NCI-H2171 treated with DMSO at 0.1 percent for 48 hours (cell line): Measurements from ENCODE around the gene PCSK2.

Experiments used
- DNase-seq: peaks from one replicate; lab custom pipeline; 2025; lab: John Stamatoyannopoulos, UW

PCSK2 gene

GRCh38 chr20:17339000-17339399 is 112.2 kb downstream of the PCSK2 start:
- peak; percentile 12 for DNase-seq

- no peak for DNase-seq
Measured at GRCh38 chr20:17343091-17343490, 116.3 kb downstream of the PCSK2 start.

GRCh38 chr20:17343656-17344452 is 117.0 kb downstream of the PCSK2 start:
- peak; percentile 26 for DNase-seq

GRCh38 chr20:17344790-17345189 is 118.0 kb downstream of the PCSK2 start:
- DNase-seq = no peak

- DNase-seq = no peak
Measured at GRCh38 chr20:17345321-17345720, 118.5 kb downstream of the PCSK2 start.

GRCh38 chr20:17350321-17350720 is 123.5 kb downstream of the PCSK2 start:
- DNase-seq = no peak

GRCh38 chr20:17357238-17357637 is 130.4 kb downstream of the PCSK2 start:
- no peak for DNase-seq

GRCh38 chr20:17358854-17359253 is 132.0 kb downstream of the PCSK2 start:
- no peak for DNase-seq

GRCh38 chr20:17364681-17365080 is 137.8 kb downstream of the PCSK2 start:
- no peak for DNase-seq

- no peak for DNase-seq
Measured at GRCh38 chr20:17365831-17366230, 139.0 kb downstream of the PCSK2 start.

GRCh38 chr20:17369506-17369905 is 142.7 kb downstream of the PCSK2 start:
- no peak for DNase-seq

- DNase-seq = no peak
Measured at GRCh38 chr20:17372806-17373440, 146.1 kb downstream of the PCSK2 start.

GRCh38 chr20:17374086-17374485 is 147.2 kb downstream of the PCSK2 start:
- DNase-seq = no peak

GRCh38 chr20:17376031-17376430 is 149.2 kb downstream of the PCSK2 start:
- no peak for DNase-seq

GRCh38 chr20:17377231-17377630 is 150.4 kb downstream of the PCSK2 start:
- no peak for DNase-seq

- DNase-seq = no peak
Measured at GRCh38 chr20:17379651-17380050, 152.8 kb downstream of the PCSK2 start.

- DNase-seq = peak; percentile 19
Measured at GRCh38 chr20:17380801-17381200, 154.0 kb downstream of the PCSK2 start.

GRCh38 chr20:17381724-17382123 is 154.9 kb downstream of the PCSK2 start:
- DNase-seq = peak; percentile 85

GRCh38 chr20:17385798-17386197 is 159.0 kb downstream of the PCSK2 start:
- DNase-seq = peak; percentile 18

- DNase-seq = no peak
Measured at GRCh38 chr20:17390655-17391054, 163.8 kb downstream of the PCSK2 start.

GRCh38 chr20:17391127-17391771 is 164.4 kb downstream of the PCSK2 start:
- no peak for DNase-seq

- no peak for DNase-seq
Measured at GRCh38 chr20:17394411-17394810, 167.6 kb downstream of the PCSK2 start.

GRCh38 chr20:17395729-17396128 is 168.9 kb downstream of the PCSK2 start:
- no peak for DNase-seq
